ENCODE data around the gene NUDCD3.
"Not testable (repeated sequence)": the region's sequence is repeated elsewhere in the genome, so short reads cannot be mapped to it uniquely, and the experiment has no call there.

The NUDCD3 gene

DNA sequence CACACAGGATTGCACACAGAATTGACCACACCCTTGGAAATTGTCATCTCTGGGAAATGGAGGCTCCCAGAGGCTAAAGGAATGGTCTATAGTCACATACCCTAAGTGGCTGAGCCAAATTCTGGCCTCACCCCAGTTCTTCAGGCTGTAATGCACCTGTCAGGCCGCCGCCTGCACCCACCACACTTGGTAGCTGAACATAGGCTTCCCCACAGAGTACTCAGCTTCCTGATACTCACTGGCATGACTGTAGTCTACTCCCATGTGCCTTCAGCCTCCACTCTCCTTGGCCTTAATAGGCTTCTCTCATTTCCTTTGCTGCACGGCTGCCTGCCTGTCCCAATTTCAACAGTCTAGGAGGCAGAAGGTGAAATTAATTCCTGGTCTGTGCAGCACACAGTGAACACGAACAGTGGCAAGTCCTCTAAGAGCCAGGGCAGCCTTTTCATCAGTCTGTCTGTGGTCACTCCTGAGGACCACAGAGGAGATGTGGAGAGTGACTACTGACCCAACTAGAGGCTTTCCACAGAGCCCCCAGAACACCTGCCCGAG, 42.5 kb downstream of the NUDCD3 start:
- DNase-seq (ENCODE audit: low read depth) = no peak

GRCh38 chr7:44445986-44446671, 44.3 kb downstream of the NUDCD3 start:
- DNase-seq (ENCODE audit: low read depth) = no peak

- no peak for DNase-seq (ENCODE audit: low read depth)
Measured at GRCh38 chr7:44441079-44441478, 49.4 kb downstream of the NUDCD3 start.

- DNase-seq (ENCODE audit: low read depth) = no peak
Measured at GRCh38 chr7:44440577-44441078, 49.8 kb downstream of the NUDCD3 start.

DNA sequence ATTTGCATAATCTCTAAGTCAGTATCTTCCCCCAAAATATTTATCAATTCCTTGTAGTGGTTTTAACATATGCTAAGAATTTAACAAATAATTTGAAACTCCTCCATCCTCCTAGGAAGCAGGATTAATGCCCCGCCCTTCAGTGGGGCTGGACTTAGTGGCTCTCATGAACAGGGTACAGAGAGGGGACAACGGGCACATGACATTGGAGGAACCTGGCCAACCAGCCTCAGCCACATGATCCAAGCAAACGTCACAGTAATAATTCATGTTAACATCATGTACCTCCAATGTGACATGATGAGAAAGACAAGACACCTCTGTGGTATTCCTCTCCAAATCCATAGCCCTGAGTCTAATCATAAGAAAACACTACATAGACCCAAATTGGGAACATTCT, 50.5 kb downstream of the NUDCD3 start:
- no peak for DNase-seq (ENCODE audit: low read depth)

DNA sequence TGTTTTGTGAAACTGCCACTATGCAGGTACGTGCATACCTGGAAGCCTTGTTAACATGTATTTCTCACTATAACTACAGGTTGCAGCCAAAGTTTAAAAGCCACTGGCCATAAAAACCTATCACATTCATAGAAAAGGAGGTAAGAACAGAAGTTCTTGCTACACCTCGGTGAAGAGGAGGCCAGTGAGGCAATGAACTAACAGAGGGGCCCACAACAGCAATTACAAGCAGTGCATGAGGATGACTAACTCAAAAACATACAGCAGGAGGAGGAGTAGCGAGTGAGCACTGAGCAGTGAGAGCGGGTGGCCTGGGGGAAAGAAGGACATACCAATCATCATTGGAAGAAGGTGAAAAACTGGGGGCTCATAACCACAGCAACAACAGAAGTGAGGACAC, 51.6 kb downstream of the NUDCD3 start:
- no peak for DNase-seq (ENCODE audit: low read depth)

GRCh38 chr7:44434201-44434600, 56.3 kb downstream of the NUDCD3 start:
- no peak for DNase-seq (ENCODE audit: low read depth)

- no peak for DNase-seq (ENCODE audit: low read depth)
Measured at GRCh38 chr7:44433255-44434022, 57.0 kb downstream of the NUDCD3 start.

- DNase-seq (ENCODE audit: low read depth) = no peak
Measured at GRCh38 chr7:44432381-44432977, 58.0 kb downstream of the NUDCD3 start.

DNA sequence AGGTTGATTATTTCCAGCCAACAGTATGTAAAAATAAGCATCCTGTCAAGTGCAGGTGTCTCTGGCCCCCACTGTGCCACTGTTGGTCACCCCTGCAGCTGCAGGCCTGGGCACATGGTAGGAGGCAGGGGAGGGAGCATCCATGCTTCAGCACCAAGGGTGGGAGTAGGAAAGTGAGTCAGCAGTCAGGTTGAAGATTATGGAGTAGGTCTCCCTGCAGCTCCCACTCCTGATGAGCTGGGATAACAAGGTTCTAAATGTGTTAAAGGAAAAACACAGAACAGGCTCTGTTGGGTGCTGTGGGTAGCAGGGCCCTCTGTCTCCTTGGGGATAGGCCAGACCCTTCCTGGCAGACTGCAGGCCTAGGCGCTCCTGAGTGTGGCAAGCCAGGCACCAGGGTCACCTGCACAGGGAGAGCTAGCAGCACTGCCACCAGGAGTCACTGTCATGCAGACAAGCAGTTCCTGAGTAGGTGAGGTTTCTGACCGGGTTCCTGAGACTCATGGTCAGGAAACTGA, 59.3 kb downstream of the NUDCD3 start:
- DNase-seq (ENCODE audit: low read depth) = no peak

DNA sequence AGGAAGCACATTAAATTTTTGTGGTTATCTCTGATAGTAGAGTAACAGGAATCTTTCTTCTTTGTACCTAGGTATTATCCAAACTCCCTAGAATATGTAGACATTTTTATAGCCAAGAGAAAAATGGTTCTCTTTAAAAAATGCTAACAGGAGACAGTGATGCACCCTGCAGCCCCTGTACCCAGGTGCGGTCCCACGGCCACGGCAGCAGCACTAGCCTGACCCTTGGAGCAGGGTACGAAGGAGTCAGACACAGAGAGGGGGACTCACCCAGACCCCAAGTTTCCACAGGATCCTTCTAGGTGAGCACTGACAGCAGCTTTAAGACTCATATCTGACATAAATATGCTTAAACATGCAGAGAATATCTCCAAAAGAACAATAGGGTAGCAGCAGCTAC, 60.4 kb downstream of the NUDCD3 start:
- DNase-seq (ENCODE audit: low read depth) = no peak

DNA sequence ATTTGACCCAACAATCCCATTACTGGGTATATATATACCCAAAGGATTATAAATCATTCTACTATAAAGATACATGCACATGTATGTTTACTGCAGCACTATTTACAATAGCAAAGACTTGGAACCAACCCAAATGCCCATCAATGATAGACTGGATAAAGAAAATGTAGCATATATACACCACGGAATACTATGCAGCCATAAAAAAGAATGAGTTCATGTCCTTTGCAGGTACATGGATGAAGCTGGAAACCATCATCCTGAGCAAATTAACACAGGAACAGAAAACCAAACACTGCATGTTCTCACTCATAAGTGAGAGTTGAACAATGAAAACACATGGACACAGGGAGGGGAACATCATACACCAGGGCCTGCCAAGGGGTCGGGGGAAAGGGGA, 65.7 kb downstream of the NUDCD3 start:
- not testable (repeated sequence) for DNase-seq (ENCODE audit: low read depth)

DNA sequence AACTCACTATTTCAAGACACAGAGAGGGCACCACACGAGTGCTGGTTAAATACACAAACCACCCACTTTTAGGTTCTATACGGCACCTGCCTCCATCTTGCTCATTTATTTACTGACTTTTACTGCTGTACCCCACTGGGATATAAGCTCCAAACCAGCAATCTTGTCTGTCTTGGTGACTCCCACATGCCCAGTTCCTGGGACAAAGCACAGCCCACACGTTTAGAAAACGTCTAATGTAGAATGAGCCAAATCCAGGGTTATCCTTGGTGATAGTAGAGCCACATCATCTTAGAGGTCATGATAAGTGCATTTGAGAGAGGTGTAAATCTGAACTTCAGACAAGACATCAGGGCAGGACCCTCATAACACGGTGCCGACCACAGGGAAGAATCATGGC, 73.5 kb downstream of the NUDCD3 start:
- no peak for DNase-seq (ENCODE audit: low read depth)

GRCh38 chr7:44415510-44415909, 74.9 kb downstream of the NUDCD3 start:
- no peak for DNase-seq (ENCODE audit: low read depth)

- no peak for DNase-seq (ENCODE audit: low read depth)
Measured at GRCh38 chr7:44415047-44415446, 75.4 kb downstream of the NUDCD3 start.

GRCh38 chr7:44411306-44411705, 79.2 kb downstream of the NUDCD3 start:
- DNase-seq (ENCODE audit: low read depth) = no peak

GRCh38 chr7:44408596-44408995, 81.9 kb downstream of the NUDCD3 start:
- DNase-seq (ENCODE audit: low read depth) = no peak

GRCh38 chr7:44403775-44404174, 86.7 kb downstream of the NUDCD3 start:
- DNase-seq (ENCODE audit: low read depth) = no peak

DNA sequence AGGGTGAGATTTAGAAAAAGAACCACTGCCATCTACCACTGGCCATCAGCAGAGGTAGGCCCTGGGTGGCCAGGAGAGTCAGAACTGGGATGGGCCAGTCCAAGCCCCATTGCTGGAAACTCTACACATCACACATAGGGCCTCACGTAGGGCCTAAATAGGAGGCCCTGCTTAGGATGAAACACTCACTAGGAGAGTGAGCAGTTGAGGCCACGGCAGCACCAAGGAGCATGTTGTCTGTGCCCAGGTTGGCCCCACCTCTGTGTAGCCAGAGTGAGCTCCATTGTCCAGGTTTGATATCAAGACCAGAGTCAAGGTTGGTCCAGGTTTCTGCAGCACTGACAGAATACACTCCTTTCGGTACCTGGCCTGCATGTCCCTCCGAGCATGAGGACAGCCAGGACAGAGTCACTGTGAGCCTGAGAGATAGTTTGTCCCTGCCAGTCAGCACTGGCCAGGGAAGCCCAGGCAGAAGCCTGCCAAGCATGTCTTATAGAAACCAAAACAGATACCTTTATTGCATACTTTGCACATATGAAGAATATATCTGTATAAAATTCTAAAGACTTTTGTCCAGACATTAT, 87.2 kb downstream of the NUDCD3 start:
- DNase-seq (ENCODE audit: low read depth) = no peak

DNA sequence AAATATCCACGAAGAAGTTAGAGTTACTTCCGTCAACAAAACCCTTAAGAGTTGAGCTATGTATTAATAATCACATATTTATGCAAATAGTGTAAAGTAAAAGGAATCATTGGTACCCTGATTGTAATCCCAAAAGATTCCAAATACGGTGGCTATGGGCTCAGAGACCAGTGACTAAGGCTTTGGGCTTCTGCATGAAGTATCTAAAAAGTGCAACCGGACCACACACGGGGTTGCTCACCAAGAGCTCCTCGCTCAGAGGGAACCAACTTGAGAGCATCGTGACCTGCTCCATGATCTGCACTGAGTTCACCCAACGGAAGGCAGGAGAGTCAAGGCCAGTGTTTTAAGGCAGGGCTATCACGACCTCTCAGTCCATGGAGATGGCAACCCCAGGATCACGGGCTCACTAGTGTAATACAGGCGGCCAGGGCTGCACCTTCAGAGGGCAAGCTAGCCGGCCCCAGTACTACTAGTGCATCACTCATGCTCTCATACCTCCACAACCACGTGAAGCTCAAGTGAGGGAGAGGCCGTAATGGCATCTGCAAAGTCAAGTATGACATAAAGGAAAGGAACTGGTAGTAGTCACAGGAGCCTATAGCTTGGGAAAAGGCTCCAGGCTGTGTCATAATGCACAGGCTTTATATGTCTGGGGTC, 87.9 kb downstream of the NUDCD3 start:
- no peak for DNase-seq (ENCODE audit: low read depth)

DNA sequence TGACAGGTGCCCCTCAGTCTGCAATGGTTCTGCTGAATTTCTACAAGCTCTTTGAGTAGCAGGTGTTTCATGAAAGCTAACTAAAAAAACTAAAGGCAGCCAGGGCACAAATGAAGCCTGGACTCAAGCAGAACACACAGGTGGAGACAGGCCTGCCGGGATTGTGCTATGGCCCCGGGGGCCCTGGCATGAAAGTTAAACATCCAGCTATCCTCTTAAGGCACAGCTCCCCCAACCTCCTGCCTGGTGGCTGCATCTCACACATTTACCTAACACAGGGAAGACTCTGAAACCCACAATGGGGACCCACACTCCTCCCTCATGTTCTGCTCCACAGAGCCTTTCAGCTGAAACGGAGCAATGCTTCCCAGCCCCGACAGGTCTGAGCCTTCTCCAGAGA, 88.8 kb downstream of the NUDCD3 start:
- no peak for DNase-seq (ENCODE audit: low read depth)

DNA sequence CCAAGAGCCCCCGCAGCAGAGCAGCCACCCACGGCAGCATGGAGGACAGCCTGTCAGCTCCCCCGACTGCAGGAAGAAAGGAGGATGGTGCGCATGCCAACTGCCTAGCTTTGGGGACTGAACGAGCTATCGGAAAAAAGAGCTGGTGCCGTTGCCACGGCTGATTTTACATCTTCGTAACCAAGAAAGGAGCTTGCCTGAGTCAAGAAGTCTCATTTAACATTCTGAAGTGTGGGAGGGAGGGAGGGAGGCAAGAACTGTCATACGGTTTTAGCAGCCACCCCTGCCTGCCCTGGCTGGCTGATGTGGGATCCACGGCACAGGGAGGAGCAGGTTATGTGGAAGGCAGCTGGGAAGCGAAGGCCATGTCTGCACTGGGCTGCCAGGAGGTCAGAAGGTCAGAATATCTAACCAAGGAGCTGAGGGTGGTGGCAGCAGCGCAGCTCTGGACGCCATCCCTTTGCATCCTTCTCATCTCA, 90.4 kb downstream of the NUDCD3 start:
- no peak for DNase-seq (ENCODE audit: low read depth)
